HepG2 (cell line): ENCODE results near the gene NHERF2. TPM values are rescaled to one million over a fixed set of nuclear protein-coding genes. Genes with fewer than 3 reads are reported as not detected.

ENCODE experiments used
- AHR ChIP-seq: IDR thresholded peaks from 2 replicates; pipeline ENCODE4 v1.6.1; 2018; ENCODE audit warnings: missing genetic modification reagents, missing compliant biosample characterization
- BCL3 ChIP-seq: sonication (generic); formaldehyde crosslinking; IDR thresholded peaks from 2 replicates; pipeline ENCODE4 v1.5.1; 2020; ENCODE audit warnings: mild to moderate bottlenecking, missing genetic modification reagents, moderate library complexity
- BHLHE40 ChIP-seq: IDR thresholded peaks from 2 replicates; pipeline ENCODE4 v1.6.1; 2011; ENCODE audit warnings: low read length, improper control_type of control experiment
- CAMTA2 ChIP-seq: sonication (generic); formaldehyde crosslinking; IDR thresholded peaks from 2 replicates; pipeline ENCODE4 v1.4.0; 2020; ENCODE audit warnings: mild to moderate bottlenecking, missing genetic modification reagents, borderline replicate concordance
- CBX5 ChIP-seq: sonication (generic); formaldehyde crosslinking; IDR thresholded peaks from 2 replicates; pipeline ENCODE4 v1.4.0; 2020; ENCODE audit warnings: missing genetic modification reagents, borderline replicate concordance
- HES4 ChIP-seq: sonication (generic); formaldehyde crosslinking; IDR thresholded peaks from 2 replicates; pipeline ENCODE4 v1.9.0; 2021; ENCODE audit warnings: mild to moderate bottlenecking, missing genetic modification reagents, borderline replicate concordance
- HNRNPLL ChIP-seq: fragments of 200-400 bp; formaldehyde crosslinking; IDR thresholded peaks from 2 replicates; pipeline ENCODE4 v1.6.1; 2017; ENCODE audit warnings: mild to moderate bottlenecking, low read depth, low read length; ENCODE audit not compliant: poor library complexity, severe bottlenecking
- KLF9 ChIP-seq: IDR thresholded peaks from 2 replicates; pipeline ENCODE4 v1.6.1; 2016; ENCODE audit warnings: low read depth
- MAFF ChIP-seq: IDR thresholded peaks from 2 replicates; pipeline ENCODE4 v1.6.1; 2011; ENCODE audit warnings: low read depth, low read length, improper control_type of control experiment
- MXD3 ChIP-seq: IDR thresholded peaks from 2 replicates; pipeline ENCODE4 v1.6.1; 2016; ENCODE audit warnings: mild to moderate bottlenecking, missing biosample characterization, missing genetic modification reagents
- MYPOP ChIP-seq: sonication (generic); formaldehyde crosslinking; IDR thresholded peaks from 2 replicates; pipeline ENCODE4 v1.8.1; 2023; ENCODE audit warnings: mild to moderate bottlenecking, moderate library complexity, missing genetic modification reagents
- NFRKB ChIP-seq: fragments of 450-650 bp; IDR thresholded peaks from 2 replicates; pipeline ENCODE4 v1.6.1; 2017
- NR1H2 ChIP-seq: sonication (generic); formaldehyde crosslinking; IDR thresholded peaks from 2 replicates; pipeline ENCODE4 v1.8.1; 2022; ENCODE audit warnings: low read depth, missing genetic modification reagents, borderline replicate concordance
- PHB2 ChIP-seq: fragments of 450-650 bp; IDR thresholded peaks from 2 replicates; pipeline ENCODE4 v1.6.1; 2018; ENCODE audit not compliant: partially characterized antibody
- PTBP1 ChIP-seq: fragments of 200-400 bp; formaldehyde crosslinking; IDR thresholded peaks from 2 replicates; pipeline ENCODE4 v1.6.1; 2018; ENCODE audit warnings: low read length, low read depth; ENCODE audit not compliant: poor library complexity, severe bottlenecking
- SAP130 ChIP-seq: IDR thresholded peaks from 2 replicates; pipeline ENCODE4 v1.6.1; 2016; ENCODE audit warnings: low read depth
- SMAD1 ChIP-seq: sonication (generic); formaldehyde crosslinking; IDR thresholded peaks from 2 replicates; pipeline ENCODE4 v1.4.0; 2020; ENCODE audit warnings: missing genetic modification reagents, low read depth, mild to moderate bottlenecking, borderline replicate concordance
- ZFP36L2 ChIP-seq: sonication (generic); formaldehyde crosslinking; IDR thresholded peaks from 2 replicates; pipeline ENCODE4 v1.4.0; 2020; ENCODE audit warnings: missing genetic modification reagents
- ZNF17 ChIP-seq: sonication (generic); formaldehyde crosslinking; IDR thresholded peaks from 2 replicates; pipeline ENCODE4 v1.5.0; 2020; ENCODE audit warnings: mild to moderate bottlenecking, missing genetic modification reagents
- ZNF235 ChIP-seq: sonication (generic); formaldehyde crosslinking; IDR thresholded peaks from 2 replicates; pipeline ENCODE4 v1.8.1; 2023; ENCODE audit warnings: mild to moderate bottlenecking, missing genetic modification reagents, borderline replicate concordance
- ZNF350 ChIP-seq: sonication (generic); formaldehyde crosslinking; IDR thresholded peaks from 2 replicates; pipeline ENCODE4 v1.4.0; 2020; ENCODE audit warnings: mild to moderate bottlenecking, low read depth, missing genetic modification reagents, borderline replicate concordance
- ZNF441 ChIP-seq: sonication (generic); formaldehyde crosslinking; IDR thresholded peaks from 2 replicates; pipeline ENCODE4 v1.7.0; 2021; ENCODE audit warnings: missing genetic modification reagents, borderline replicate concordance
- ZNF569 ChIP-seq: sonication (generic); formaldehyde crosslinking; IDR thresholded peaks from 2 replicates; pipeline ENCODE4 v1.5.0; 2020; ENCODE audit warnings: mild to moderate bottlenecking, missing genetic modification reagents, moderate library complexity, borderline replicate concordance
- ZNF597 ChIP-seq: sonication (generic); formaldehyde crosslinking; IDR thresholded peaks from 2 replicates; pipeline ENCODE4 v1.5.0; 2020; ENCODE audit warnings: missing genetic modification reagents
- ZNF737 ChIP-seq: sonication (generic); formaldehyde crosslinking; IDR thresholded peaks from 2 replicates; pipeline ENCODE4 v1.5.0; 2020; ENCODE audit warnings: missing genetic modification reagents, mild to moderate bottlenecking, borderline replicate concordance
- ZNF788 ChIP-seq: sonication (generic); formaldehyde crosslinking; IDR thresholded peaks from 2 replicates; pipeline ENCODE4 v1.5.0; 2020; ENCODE audit warnings: mild to moderate bottlenecking, missing genetic modification reagents, borderline replicate concordance
- ZNF879 ChIP-seq: sonication (generic); formaldehyde crosslinking; IDR thresholded peaks from 2 replicates; pipeline ENCODE4 v1.8.1; 2023; ENCODE audit warnings: missing genetic modification reagents
- polyA plus RNA-seq, 8 experiments: library from polyadenylated mRNA; depleted of rRNA in 3 of 8; stranded (reverse) in 7 of 8; unstranded in 1 of 8; fragments of >200 nt; fragmentation: Illumina TruSeq in 4 of 8; extraction: Trizol in 4 of 8; gene quantifications; 2 replicates each; pipeline versions ENCODE4 v1.2.1 to v1.2.3, GENCODE V29; 2011 to 2016; ENCODE audit warnings: low read depth in 4 of 8, missing spikeins in 1 of 8, mixed read lengths in 1 of 8; ENCODE audit not compliant: insufficient read depth in 1 of 8
- total RNA-seq, 5 experiments: library from RNA; depleted of rRNA; stranded (reverse); fragments of >200 nt; fragmentation: Illumina TruSeq; extraction: Trizol; gene quantifications; 2 replicates each; pipeline ENCODE4 v1.2.3, GENCODE V29; 2016; ENCODE audit warnings: low read depth in 1 of 5

Gene NHERF2
- total and polyA plus RNA-seq, 2 of the 13 experiments (the other 11 are each of a cell fraction or from before 2014, with no cell fraction given) = 23.7 to 39.3 TPM

- TF ChIP-seq ZNF350 (CRISPR knock-in tag) (no peak; the same call in 1 of the 2 replicates), CBX5 (CRISPR knock-in tag) (no peak; the same call in 1 of the 2 replicates), ZNF569 (CRISPR knock-in tag) (no peak), KLF9 (CRISPR knock-in tag) (no peak), ZNF441 (CRISPR knock-in tag) (peak; percentile 47; the same call in 1 of the 2 replicates), SAP130 (peak; percentile 76), CAMTA2 (no peak), ZNF737 (CRISPR knock-in tag) (no peak), SMAD1 (CRISPR knock-in tag) (peak; percentile 96; the same call in 1 of the 2 replicates), BHLHE40 (peak; percentile 53), MXD3 (CRISPR knock-in tag) (peak; percentile 80), HES4 (CRISPR knock-in tag) (peak; percentile 64; the same call in 1 of the 2 replicates), ZNF597 (CRISPR knock-in tag) (no peak), BCL3 (CRISPR knock-in tag) (peak; percentile 56; the same call in 1 of the 2 replicates), ZNF17 (no peak), NR1H2 (CRISPR knock-in tag) (no peak), PHB2 (no peak), HNRNPLL (peak; percentile 98), MAFF (no peak), ZNF879 (CRISPR knock-in tag) (no peak; the same call in 1 of the 2 replicates), PTBP1 (peak; percentile 64), ZFP36L2 (CRISPR knock-in tag) (no peak), AHR (CRISPR knock-in tag) (peak; percentile 12; the same call in 1 of the 2 replicates), NFRKB (no peak), MYPOP (CRISPR knock-in tag) (peak; percentile 100), ZNF788 (CRISPR knock-in tag) (peak; percentile 74), ZNF235 (CRISPR knock-in tag) (no peak; the same call in none of the 2 replicates)
Observed at GRCh38 chr16:1983544-1984346, 43.0 kb upstream of the NHERF2 start, which contains the start of gene GFER (continued).
